H1 (cell line): ENCODE data around the gene KIF5A. TPM values are rescaled to one million over a fixed set of nuclear protein-coding genes. Genes with fewer than 3 reads are reported as not detected.

ENCODE experiments used
- RXRA ChIP-seq: IDR thresholded peaks from 2 replicates; pipeline ENCODE4 v1.6.1; 2011; ENCODE audit warnings: low read depth, mild to moderate bottlenecking, low read length, moderate library complexity; ENCODE audit not compliant: insufficient read depth
- SIN3A ChIP-seq, 2 experiments: IDR thresholded peaks in 1 of 2; conservative IDR thresholded peaks in 1 of 2; 2 replicates each; pipeline ENCODE4 v1.6.1; 2011 to 2012; ENCODE audit warnings: low read length in 2 of 2, improper control_type of control experiment in 1 of 2, low read depth in 1 of 2, mild to moderate bottlenecking in 1 of 2
- polyA plus RNA-seq, 7 experiments: library from polyadenylated mRNA; depleted of rRNA in 3 of 7; stranded (reverse) in 5 of 7; unstranded in 2 of 7; fragments of >200 nt in 5 of 7; fragments of 200-250 nt in 2 of 7; gene quantifications; 1 replicate in 5 of 7; 2 replicates in 1 of 7; 4 replicates in 1 of 7; pipeline versions ENCODE4 v1.2.1 to v1.2.3, GENCODE V29; 2011 to 2013; ENCODE audit warnings: missing spikeins in 2 of 7, mixed read lengths in 2 of 7
- total RNA-seq: library from RNA; stranded (reverse); fragmentation: NEBNext Ultra II Directional; extraction: Animal tissue kit (Norgen Biotek cat#: 25700); gene quantifications from 2 replicates; pipeline ENCODE4 v1.2.1, GENCODE V29; 2021

Gene KIF5A
- total and polyA plus RNA-seq, 2 of the 8 experiments (the other 6 are each of a cell fraction or from before 2014, with no cell fraction given): 10.7 to 21.9 TPM

DNA sequence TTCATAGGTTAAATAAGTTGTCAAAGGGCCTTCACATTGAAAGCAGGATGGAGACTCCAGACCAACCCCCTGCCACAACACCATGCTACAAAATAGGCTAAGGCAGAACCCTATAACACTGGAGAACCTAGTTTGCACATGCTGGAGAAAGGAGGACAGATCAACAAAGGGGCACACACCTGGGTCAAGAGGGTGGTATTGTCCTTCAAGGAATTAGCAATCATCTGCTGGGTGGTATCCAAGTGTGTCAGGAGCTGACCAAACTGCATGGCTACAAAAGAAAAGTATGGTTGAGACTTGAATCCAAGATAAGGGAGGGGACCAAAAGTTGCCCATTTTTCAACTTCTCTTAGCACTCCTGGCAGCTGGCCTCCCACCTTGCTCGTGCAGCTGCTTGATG, 18.0 kb upstream of the KIF5A start (continued):
- no peak for TF ChIP-seq SIN3A (conservative IDR thresholded peaks at IDR 0.05 in 1 of 2, IDR thresholded peaks at IDR 0.05 in 1 of 2; ENCODE audit: low read depth in 1 of 2, low read length in 2 of 2)
- no peak for TF ChIP-seq RXRA
